HG03354 (cell line): ENCODE measurements around the gene GBGT1.

Source experiments
- ATAC-seq: cut with Tn5 transposase; IDR thresholded peaks from one replicate; pipeline ENCODE4 v1.9.1; 2021; ENCODE audit warnings: mild to moderate bottlenecking; ENCODE audit not compliant: unreplicated experiment, poor library complexity, severe bottlenecking

GBGT1 gene

GRCh38 chr9:133107245-133107722, 56.4 kb downstream of the GBGT1 start:
- ATAC-seq = no peak

GRCh38 chr9:133106511-133107244, 57.0 kb downstream of the GBGT1 start:
- ATAC-seq = no peak

DNA sequence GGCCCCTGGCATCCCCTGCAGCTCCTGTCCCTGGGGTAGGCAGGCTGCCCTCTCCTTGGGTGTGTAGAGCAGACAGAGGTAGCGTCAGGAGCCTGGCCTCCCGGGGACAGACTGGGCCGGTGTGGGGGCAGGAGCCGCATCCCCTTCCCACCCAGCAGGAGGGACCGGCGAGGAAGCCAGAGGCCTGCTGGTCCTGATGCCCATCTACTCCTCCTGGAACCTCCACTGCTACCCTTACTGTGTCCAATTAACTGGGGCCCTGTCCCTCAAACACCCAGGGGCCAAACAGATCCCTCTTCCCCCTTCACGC, 58.3 kb downstream of the GBGT1 start:
- no peak for ATAC-seq

GRCh38 chr9:133104718-133105460, 58.8 kb downstream of the GBGT1 start:
- no peak for ATAC-seq

DNA sequence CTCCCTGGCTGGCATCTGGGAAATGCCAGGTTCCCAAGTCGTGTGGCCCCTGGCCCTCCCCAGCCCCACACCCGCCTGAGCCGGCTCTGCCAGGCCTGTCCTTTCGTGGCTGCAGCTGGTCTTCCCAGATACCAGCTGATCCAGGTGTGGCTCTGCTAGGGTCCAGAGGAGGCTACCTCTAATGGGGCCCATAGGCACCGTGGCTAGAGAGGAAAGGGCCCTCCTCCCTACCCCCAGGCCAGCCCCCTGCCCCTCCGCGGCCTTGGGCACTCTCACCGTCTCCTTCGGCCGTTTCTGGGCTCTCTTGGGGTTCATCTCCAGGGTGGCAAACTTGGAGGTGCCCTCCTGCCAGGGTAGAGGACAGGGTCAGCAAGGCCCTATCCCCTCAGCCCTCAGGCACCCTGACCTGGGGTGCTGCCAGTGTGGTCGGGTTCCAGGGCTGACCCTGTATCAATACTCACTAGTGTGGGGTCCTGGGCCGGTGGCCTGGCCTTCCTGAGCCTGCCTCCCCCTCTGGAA, 59.7 kb downstream of the GBGT1 start:
- no peak for ATAC-seq

DNA sequence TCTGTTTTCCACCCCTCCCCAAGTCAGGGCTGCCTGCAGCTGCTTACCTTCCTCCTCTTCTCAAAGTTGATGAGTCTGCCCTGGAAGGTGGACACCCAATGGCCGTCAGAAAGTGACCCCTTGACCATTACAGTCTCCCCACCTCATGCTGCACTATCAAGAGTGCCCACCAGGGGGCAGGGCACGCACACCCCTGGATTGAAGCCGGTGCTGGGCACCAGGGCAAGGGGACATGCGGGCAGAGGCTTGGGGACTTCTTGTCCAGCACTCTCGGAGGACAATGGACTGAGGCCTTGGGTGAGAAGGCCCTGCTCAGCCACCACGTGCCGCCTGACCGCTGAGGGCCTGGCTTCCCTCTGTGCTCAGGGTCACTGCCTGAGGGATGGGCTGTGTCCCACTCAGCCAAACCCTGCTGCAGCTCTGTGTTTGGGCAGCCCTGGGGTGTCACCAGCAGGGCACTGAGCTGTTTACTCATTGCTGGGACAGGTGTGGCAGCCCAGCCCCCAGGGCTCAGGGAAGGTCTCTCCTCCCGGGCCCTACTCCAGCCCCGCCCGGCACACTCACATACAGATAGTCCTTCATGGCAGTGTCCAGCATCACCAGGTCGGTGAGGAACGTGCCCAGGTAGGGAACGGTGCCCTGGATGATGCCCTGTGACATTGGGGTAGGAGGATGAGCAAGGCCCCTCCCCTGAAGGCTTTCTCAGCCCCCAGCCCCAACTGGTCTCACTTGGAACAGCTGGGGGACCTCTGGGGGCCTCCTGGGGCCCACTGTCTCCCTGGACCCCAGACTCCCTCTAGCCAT, 60.3 kb downstream of the GBGT1 start:
- no peak for ATAC-seq
